GM18858 (cell line): ENCODE data around the gene ATIC.

ENCODE experiments used
- ATAC-seq: cut with Tn5 transposase; IDR thresholded peaks from one replicate; pipeline ENCODE4 v1.9.1; 2021; ENCODE audit not compliant: unreplicated experiment

The ATIC gene

GRCh38 chr2:215374642-215375466 is 63.0 kb downstream of the ATIC start:
- no peak for ATAC-seq

GRCh38 chr2:215375467-215375830 is 63.6 kb downstream of the ATIC start:
- no peak for ATAC-seq

DNA sequence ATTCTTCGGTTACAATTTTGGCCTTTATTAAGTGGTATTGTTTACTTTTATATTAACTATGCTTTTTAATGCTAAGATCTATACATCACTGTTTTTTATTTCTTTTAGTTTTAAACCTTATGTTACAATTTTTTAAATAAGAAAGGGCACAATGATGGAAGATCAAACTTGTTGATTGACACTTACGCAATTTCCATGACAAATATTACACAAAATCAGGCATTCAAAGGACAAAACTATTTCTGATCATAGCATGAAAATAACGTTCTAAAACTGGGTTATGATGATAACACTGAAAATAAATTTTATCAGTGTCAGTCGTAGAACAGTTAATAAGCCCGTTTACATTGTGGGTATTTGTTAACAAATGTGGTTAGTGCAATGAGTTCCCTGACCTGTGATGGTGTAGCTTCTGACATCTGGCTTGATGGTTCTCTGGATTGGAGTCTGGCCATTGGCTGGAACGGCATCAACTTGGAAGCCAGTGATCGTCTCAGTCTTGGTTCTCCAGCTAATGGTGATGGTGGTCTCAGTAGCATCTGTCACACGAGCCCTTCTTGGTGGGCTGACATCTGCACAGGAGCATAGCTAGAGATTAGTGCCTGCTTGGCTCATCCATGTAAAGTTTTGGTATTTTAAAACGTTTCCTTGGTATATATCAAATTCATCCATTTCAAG is 64.4 kb downstream of the ATIC start:
- ATAC-seq = no peak

DNA sequence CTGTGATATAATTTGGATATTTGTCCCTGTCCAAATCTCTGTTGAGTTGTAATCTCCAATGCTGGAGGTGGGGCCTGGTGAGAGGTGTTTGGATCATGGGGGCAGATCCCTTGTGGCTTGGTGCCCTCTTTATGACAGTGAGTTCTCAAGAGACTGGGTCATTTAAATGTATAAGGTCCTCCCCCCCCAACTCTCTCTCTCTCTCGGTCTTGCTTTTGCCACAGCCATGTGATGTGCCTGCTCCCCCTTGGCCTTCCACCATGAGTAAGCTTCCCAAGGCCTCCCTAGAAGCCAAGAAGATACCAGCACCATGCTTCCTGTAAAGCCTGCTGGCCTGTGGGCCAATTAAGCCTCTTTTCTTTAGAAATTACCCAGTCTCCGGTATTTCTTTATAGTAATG is 65.4 kb downstream of the ATIC start:
- no peak for ATAC-seq

DNA sequence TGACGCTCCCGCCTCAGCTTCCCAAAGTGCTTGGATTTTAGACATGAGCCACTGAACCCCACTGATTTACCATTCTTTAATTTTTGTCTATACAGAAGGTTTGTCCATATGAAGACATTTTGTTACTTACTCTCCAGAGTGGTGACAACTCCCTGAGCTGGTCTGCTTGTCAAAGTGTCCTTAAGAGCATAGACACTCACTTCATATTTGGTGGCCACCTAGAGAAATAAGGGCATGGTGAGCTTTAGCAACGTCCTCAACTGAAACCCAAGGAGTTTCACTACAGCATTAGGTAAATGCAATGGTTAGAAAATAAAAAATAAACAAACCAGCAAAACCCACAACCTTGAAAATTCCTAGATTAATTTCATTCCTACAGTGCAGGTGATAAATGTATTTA is 66.2 kb downstream of the ATIC start:
- no peak for ATAC-seq

GRCh38 chr2:215379039-215379438 is 67.2 kb downstream of the ATIC start:
- no peak for ATAC-seq

DNA sequence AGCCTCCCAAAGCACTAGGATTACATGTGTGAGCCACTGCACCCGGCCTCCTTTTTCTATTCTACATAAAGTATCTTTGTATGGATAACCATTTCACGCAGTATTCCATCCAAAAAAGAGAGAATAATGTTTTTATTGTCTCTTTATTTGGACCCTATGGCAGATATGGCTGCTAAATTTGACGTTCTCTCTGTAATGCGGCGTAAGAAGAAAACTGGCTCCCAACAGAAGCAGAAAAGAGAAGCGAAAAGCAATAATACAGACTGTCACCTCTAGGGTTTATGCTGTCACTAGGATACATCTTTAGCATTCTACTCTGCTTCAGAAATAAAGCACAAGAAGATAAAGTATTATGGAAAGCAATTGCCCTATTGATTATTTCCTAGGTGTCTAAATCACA is 68.1 kb downstream of the ATIC start:
- ATAC-seq = no peak

GRCh38 chr2:215380699-215381098 is 68.8 kb downstream of the ATIC start:
- no peak for ATAC-seq

DNA sequence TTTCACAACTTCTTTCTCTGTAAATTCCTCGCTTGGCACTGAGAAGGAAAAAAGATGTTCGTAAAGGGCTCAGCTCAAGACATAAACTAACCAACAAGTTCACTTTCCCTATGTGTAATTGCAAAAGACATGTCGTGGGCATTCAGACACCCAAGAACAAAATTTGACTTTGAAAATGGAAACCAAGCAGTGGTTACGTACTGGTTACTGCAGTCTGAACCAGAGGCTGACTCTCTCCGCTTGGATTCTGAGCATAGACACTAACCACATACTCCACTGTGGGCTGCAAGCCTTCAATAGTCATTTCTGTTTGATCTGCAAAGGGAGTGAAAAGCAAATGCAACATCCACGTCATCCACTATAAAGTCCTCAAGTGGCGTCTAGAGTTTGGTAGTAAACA is 70.2 kb downstream of the ATIC start:
- ATAC-seq = no peak

DNA sequence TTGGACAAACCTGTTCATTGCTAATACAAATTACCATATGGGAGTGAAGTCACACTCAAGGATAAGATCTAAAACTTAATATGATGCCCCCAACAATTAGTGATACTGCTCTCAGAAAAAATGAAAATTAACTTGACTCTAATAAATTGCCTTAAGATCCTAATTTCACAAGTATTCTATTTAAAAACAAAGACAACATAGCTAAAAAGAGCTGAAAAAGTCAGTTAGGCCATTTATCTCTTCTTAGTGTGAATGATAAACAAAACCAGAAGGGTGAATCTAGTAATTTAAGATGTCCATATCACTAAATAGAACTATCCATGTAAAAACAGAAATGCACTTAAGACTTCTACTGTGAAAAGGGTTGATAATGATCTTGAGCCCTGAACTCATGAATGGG is 70.6 kb downstream of the ATIC start:
- ATAC-seq = no peak

DNA sequence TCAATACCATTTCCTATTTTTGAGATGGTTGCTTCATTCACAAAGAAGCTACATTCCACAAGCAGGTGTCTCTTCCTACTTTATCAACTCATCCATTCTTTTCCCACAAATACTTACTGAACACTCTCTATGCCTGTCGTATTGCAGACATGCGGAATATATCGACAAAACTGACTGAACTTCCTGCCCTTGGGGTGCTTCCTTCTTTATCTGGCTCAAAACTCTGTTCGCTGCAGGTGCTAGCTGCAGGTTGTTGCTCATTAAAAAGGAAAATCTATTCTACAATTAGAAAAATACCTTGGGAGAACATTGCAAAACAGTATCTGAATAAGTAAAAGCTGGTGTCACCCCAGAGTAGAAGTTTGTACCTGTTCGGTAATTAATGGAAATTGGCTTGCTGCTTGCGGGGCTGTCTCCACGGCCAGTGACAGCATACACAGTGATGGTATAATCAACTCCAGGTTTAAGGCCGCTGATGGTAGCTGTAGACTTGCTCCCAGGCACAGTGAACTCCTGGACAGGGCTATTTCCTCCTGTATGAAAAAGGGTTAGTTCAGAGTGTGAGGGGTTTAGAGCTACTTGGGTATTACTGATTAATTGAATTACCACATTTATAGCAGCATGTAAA is 71.9 kb downstream of the ATIC start:
- ATAC-seq = no peak

DNA sequence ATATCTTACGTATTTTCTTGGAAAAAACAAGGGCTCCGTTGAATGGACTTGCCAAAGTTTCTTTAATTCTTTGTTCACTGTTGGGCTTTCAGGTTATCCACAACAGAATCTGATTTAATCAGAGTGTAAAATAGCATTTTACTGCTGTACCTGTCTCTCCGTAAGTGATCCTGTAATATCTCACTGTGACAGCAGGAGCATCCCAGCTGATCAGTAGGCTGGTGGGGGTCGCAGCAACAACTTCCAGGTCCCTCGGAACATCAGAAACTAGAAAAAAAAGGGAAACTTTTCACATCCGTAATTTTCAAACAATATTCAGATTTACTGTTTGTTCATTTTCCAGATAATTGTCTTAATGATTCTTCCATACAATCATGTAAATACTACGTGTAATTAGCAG is 72.9 kb downstream of the ATIC start:
- no peak for ATAC-seq

- no peak for ATAC-seq
Measured at GRCh38 chr2:215386566-215386965, 74.7 kb downstream of the ATIC start.

DNA sequence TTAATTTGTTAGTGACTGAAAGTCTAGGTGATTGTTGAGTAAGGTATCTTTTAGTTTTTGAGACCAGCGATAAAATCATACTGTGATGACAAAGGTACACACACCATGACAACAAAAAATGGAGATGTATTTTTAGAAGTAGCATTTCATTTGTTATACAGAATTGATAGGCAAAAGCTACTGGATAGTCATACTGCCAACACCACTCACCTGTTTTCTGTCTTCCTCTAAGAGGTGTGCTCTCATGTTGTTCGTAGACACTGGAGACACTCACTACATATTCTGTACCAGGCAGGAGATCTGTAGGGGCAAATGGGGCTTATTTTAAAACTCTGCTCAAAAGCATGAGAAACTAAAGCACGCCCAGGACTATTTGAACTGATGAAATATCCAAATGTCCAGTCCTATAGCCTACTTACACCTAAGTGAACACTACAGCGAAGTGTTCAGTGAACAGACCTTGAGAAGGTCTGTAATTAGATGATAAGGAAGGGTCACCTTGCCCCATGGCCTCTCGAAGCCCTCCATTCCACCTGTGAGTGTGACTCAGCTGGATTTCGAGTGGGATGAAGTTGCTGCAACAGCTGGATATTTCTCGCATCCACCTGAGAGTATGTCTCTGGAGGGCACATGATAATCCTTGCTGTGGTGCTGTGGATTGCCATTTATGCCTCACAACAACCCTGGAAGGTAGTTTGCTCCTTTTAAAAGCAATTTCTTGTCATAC is 76.3 kb downstream of the ATIC start:
- ATAC-seq = no peak

GRCh38 chr2:215390550-215390913 is 78.7 kb downstream of the ATIC start:
- ATAC-seq = no peak

GRCh38 chr2:215391531-215391930 is 79.7 kb downstream of the ATIC start:
- ATAC-seq = no peak

DNA sequence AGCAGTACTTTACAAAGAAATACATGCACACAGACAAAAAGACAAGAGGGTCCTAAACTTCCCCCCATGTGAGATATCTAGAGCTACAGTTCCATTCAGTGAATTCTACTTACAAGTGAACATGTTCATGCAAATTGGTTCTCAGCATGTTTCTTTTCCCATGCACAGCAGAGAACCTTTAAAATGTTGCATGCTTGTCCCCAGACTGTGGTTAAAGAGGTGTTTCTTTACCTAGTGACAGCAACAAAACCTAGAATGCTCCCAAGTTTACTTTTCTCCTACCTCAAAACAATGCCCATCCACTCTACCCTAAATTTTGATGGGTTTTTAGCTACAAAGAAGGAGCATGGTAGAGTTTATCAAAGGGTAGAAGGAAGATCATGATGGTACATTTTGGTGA is 80.3 kb downstream of the ATIC start:
- no peak for ATAC-seq

- ATAC-seq = no peak
Measured at GRCh38 chr2:215392687-215393270, 80.9 kb downstream of the ATIC start.

DNA sequence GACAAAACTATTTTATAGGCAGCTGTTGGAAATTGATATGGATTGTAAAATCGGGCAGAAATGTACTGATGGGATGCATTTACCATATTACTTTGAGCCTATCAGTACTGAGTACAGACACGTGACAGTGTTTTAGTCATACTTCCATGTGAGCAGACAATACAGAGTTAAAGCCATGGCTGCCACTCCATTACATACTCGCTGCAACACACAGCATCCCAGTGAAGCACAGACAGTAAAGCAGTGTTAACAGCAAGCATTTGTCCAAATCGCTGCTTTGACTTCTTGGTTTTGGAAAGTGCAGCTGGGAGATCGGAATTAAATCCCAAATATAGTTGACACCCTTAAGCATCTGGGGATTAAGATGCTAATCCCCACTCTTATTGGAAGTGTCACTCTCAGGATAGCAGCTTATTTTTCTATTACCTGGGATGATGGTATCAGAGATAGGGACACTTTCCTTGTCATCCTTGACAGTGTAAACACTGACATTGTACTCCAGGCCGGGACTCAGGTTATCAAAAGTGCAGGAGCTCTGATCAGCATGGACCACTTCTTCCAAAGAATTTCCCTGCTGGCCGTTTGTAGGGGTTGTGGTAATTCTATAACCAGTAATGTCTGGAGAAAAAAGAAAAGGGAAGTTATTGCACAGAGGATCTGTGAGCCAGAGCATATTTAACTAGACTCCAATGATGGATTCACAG is 82.4 kb downstream of the ATIC start:
- no peak for ATAC-seq

DNA sequence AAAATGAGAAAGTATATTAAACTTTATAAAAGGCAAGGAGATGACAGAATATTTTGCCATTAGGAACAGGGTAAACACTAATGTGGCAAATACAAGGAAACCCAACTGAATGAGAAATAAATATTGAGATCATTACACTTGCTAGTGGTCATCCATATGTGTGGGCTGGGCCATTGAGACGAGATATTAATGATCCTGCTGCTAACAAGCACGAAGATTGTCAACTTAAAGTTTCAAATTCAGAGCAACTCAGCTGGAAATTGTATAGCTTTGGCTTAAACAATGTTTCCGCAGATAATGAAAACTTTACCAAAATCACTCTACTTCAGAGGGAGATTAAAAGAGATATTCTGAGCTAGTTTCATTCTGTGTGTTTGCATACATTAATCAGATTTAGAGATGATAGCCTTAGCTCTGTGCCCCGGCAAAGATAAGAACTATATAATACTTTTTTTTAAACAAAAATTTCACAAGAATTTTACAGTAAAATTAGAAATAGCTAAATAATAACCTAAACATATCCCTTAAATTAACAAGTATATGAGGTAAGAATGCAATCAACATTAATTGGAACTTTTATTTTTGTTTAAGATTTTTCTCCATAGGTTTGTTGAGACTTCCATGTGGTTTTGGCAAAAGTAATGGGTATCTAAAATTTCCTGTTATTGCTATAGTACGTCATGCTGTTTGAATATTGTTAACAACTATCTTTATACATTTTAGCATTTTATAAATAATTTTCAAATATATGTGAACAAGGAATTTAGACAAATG is 84.0 kb downstream of the ATIC start:
- ATAC-seq = no peak
